GM23248 (cell line): ENCODE data around the gene KCNJ6.

Experiments
- EZH2 ChIP-seq: fragments of 200-600 bp; sonication (generic); IDR thresholded peaks from 2 replicates; pipeline ENCODE4 v1.6.1; 2018; ENCODE audit warnings: antibody characterized with exemption, mild to moderate bottlenecking; ENCODE audit not compliant: insufficient read depth, poor library complexity, severe bottlenecking
- EZH2phosphoT487 ChIP-seq: fragments of 200-600 bp; sonication (generic); IDR thresholded peaks from 2 replicates; pipeline ENCODE4 v1.6.1; 2018; ENCODE audit warnings: antibody characterized with exemption, moderate library complexity, mild to moderate bottlenecking, low read depth; ENCODE audit not compliant: insufficient read depth

DNA sequence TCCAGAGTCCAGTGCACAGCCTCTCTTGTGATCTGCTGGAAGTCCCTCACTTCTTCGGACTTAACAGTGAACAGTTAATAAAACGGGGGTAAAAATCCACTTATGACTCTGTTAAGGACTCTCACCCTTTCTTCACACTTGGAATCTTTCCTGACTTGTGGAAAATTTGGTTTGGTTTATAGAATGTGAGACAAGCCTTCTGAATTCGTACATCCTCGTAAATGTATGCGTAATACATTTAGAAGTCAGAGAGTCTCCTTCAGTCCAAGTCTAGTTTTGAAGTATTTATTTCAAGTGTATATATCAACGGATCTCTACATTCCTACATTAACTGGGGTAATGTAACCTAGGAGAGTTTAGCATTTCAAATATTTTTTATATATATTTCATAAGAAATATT, 270.4 kb downstream of the KCNJ6 start:
- TF ChIP-seq EZH2 (no peak), EZH2phosphoT487 (no peak)
